NCI-H1417 (cell line): ENCODE results near the gene ORM2.
"Not testable (repeated sequence)": the region's sequence is repeated elsewhere in the genome, so short reads cannot be mapped to it uniquely, and the experiment has no call there.

ENCODE experiments used
- DNase-seq, 3 experiments: peaks; one replicate each; lab custom pipeline; 2025; lab: John Stamatoyannopoulos, UW

Gene ORM2

GRCh38 chr9:114331229-114332195 lies 1.8 kb downstream of the ORM2 start:
- not testable (repeated sequence) for DNase-seq

- not testable (repeated sequence) for DNase-seq
These were observed 2.9 kb downstream of the ORM2 start for GRCh38 chr9:114332474-114333040.

GRCh38 chr9:114333718-114334117 lies 4.0 kb downstream of the ORM2 start:
- DNase-seq, result not testable (repeated sequence)

- no peak for DNase-seq
These were observed 4.8 kb downstream of the ORM2 start for GRCh38 chr9:114334490-114334889.

GRCh38 chr9:114335745-114336144 lies 6.1 kb downstream of the ORM2 start:
- no peak for DNase-seq

- no peak for DNase-seq
These were observed 6.5 kb downstream of the ORM2 start for GRCh38 chr9:114336157-114336556.

GRCh38 chr9:114336699-114337395 lies 7.2 kb downstream of the ORM2 start:
- no peak for DNase-seq

- no peak for DNase-seq
These were observed 8.5 kb downstream of the ORM2 start for GRCh38 chr9:114338187-114338586.

- DNase-seq, result peak in 1 of 3 experiments; percentile 42
These were observed 9.7 kb downstream of the ORM2 start for GRCh38 chr9:114339130-114339908.

GRCh38 chr9:114341152-114341830 lies 11.6 kb downstream of the ORM2 start:
- DNase-seq, result no peak

- no peak for DNase-seq
These were observed 12.3 kb downstream of the ORM2 start for GRCh38 chr9:114341991-114342390.

- no peak for DNase-seq
These were observed 13.2 kb downstream of the ORM2 start for GRCh38 chr9:114342755-114343440.

- no peak for DNase-seq
These were observed 14.0 kb downstream of the ORM2 start for GRCh38 chr9:114343471-114344187.

- DNase-seq, result no peak
These were observed 14.5 kb downstream of the ORM2 start for GRCh38 chr9:114344188-114344566.

- DNase-seq, result no peak
These were observed 15.0 kb downstream of the ORM2 start for GRCh38 chr9:114344692-114345091.

- DNase-seq, result no peak
These were observed 15.9 kb downstream of the ORM2 start for GRCh38 chr9:114345493-114346065.

- DNase-seq, result no peak
These were observed 16.5 kb downstream of the ORM2 start for GRCh38 chr9:114346146-114346545.

GRCh38 chr9:114347675-114348074 lies 18.0 kb downstream of the ORM2 start:
- DNase-seq, result no peak

GRCh38 chr9:114348261-114348905 lies 18.7 kb downstream of the ORM2 start:
- DNase-seq, result no peak
